Liver (tissue), 9 donors: ENCODE measurements around the gene AGO1. TPM values are rescaled to one million over a fixed set of nuclear protein-coding genes. Genes with fewer than 3 reads are reported as not detected.

Experiments used
- DNase-seq: peaks from one replicate; pipeline ENCODE4 v3.0.0-alpha.2; 2017; ENCODE audit warnings: low spot score
- H3K27ac ChIP-seq, 2 donors: one replicate each; pipeline ENCODE4 v1.7.0; 2013; ENCODE audit warnings: inconsistent platforms in 2 of 2, low read length in 2 of 2, control low read depth in 1 of 2, low read depth in 1 of 2, mild to moderate bottlenecking in 1 of 2
- H3K27me3 ChIP-seq, 4 donors: one replicate each; pipeline versions ENCODE4 v1.6.1 to v1.7.0; 2013; ENCODE audit warnings: low read length in 3 of 4, inconsistent platforms in 1 of 4, mild to moderate bottlenecking in 1 of 4, moderate library complexity in 1 of 4; ENCODE audit not compliant: control insufficient read depth in 4 of 4, insufficient read depth in 4 of 4
- H3K36me3 ChIP-seq, 4 donors: one replicate each; pipeline versions ENCODE4 v1.6.1 to v1.7.0; 2013; ENCODE audit warnings: low read length in 3 of 4, mild to moderate bottlenecking in 3 of 4, low read depth in 1 of 4, moderate library complexity in 1 of 4; ENCODE audit not compliant: control insufficient read depth in 4 of 4, insufficient read depth in 3 of 4
- H3K4me1 ChIP-seq, 4 donors: one replicate each; pipeline versions ENCODE4 v1.6.1 to v1.7.0; 2013; ENCODE audit warnings: low read length in 3 of 4, mild to moderate bottlenecking in 3 of 4, moderate library complexity in 1 of 4; ENCODE audit not compliant: control insufficient read depth in 4 of 4, insufficient read depth in 4 of 4
- H3K4me3 ChIP-seq, 3 donors: one replicate each; pipeline versions ENCODE4 v1.6.1 to v1.7.0; 2013; ENCODE audit warnings: low read length in 3 of 3, control low read depth in 1 of 3, low read depth in 1 of 3, mild to moderate bottlenecking in 1 of 3
- H3K9ac ChIP-seq, 2 donors: one replicate each; pipeline ENCODE4 v1.7.0; 2013; ENCODE audit warnings: low read length in 2 of 2, mild to moderate bottlenecking in 2 of 2, moderate library complexity in 2 of 2, control low read depth in 1 of 2, low read depth in 1 of 2
- H3K9me3 ChIP-seq, 4 donors: one replicate each; pipeline versions ENCODE4 v1.6.1 to v1.7.0; 2013; ENCODE audit warnings: low read length in 3 of 4; ENCODE audit not compliant: control insufficient read depth in 4 of 4
- EGR1 ChIP-seq, 2 donors: IDR thresholded peaks; 2 replicates each; pipeline ENCODE4 v1.6.1; 2016 to 2018; ENCODE audit warnings: antibody characterized with exemption in 2 of 2, low read depth in 2 of 2
- FOXA1 ChIP-seq: IDR thresholded peaks from 2 replicates; pipeline ENCODE4 v1.6.1; 2016; ENCODE audit warnings: antibody characterized with exemption
- FOXA2 ChIP-seq: IDR thresholded peaks from 2 replicates; pipeline ENCODE4 v1.6.1; 2016; ENCODE audit warnings: antibody characterized with exemption
- GABPA ChIP-seq, 2 donors: IDR thresholded peaks in 1 of 2; conservative IDR thresholded peaks in 1 of 2; 2 replicates each; pipeline ENCODE4 v1.6.1; 2016; ENCODE audit warnings: antibody characterized with exemption in 2 of 2, mild to moderate bottlenecking in 1 of 2, moderate library complexity in 1 of 2
- HNF4A ChIP-seq, 2 donors: conservative IDR thresholded peaks; 2 replicates each; pipeline ENCODE4 v1.6.1; 2016; ENCODE audit warnings: antibody characterized with exemption in 2 of 2, mild to moderate bottlenecking in 2 of 2
- HNF4G ChIP-seq: IDR thresholded peaks from 2 replicates; pipeline ENCODE4 v1.6.1; 2016; ENCODE audit warnings: antibody characterized with exemption
- JUND ChIP-seq, 2 donors: IDR thresholded peaks; 2 replicates each; pipeline ENCODE4 v1.6.1; 2016; ENCODE audit warnings: antibody characterized with exemption in 2 of 2
- NR2F2 ChIP-seq: IDR thresholded peaks from 2 replicates; pipeline ENCODE4 v1.6.1; 2016; ENCODE audit warnings: antibody characterized with exemption
- RAD21 ChIP-seq, 2 donors: IDR thresholded peaks; 2 replicates each; pipeline ENCODE4 v1.6.1; 2016; ENCODE audit warnings: antibody characterized with exemption in 2 of 2, mild to moderate bottlenecking in 2 of 2
- RXRA ChIP-seq, 2 donors: IDR thresholded peaks; 2 replicates each; pipeline ENCODE4 v1.6.1; 2017 to 2018; ENCODE audit warnings: antibody characterized with exemption in 2 of 2, mild to moderate bottlenecking in 1 of 2
- SP1 ChIP-seq: IDR thresholded peaks from 2 replicates; pipeline ENCODE4 v1.6.1; 2018; ENCODE audit warnings: antibody characterized with exemption, mild to moderate bottlenecking
- TAF1 ChIP-seq: conservative IDR thresholded peaks from 2 replicates; pipeline ENCODE4 v1.6.1; 2016; ENCODE audit warnings: antibody characterized with exemption, mild to moderate bottlenecking
- YY1 ChIP-seq: IDR thresholded peaks from 2 replicates; pipeline ENCODE4 v1.6.1; 2016; ENCODE audit warnings: antibody characterized with exemption, mild to moderate bottlenecking
- WGBS: extraction: QIAGEN DNeasy Blood & Tissue Kit; methylation state at CpG from one replicate; pipeline ENCODE4 v1.1.7; 2013; 5-methylcytosine and 5-hydroxymethylcytosine counted together
- polyA plus RNA-seq, 2 donors: library from polyadenylated mRNA; stranded (reverse) in 1 of 2; unstranded in 1 of 2; fragments of 200-250 nt in 1 of 2; fragments of >200 nt in 1 of 2; fragmentation: Nextera tagmentation in 1 of 2; extraction: Ambion mirVana in 1 of 2; gene quantifications; one replicate each; pipeline versions ENCODE4 v1.2.1 to v1.2.3, GENCODE V29; 2013 to 2015
- total RNA-seq, 2 donors: library from RNA; depleted of rRNA; stranded (reverse); fragments of >200 nt; gene quantifications; one replicate each; pipeline ENCODE4 v1.2.3, GENCODE V29; 2014
- TF ChIP-seq, protein P1 (sequence below): IDR thresholded peaks from 2 replicates; pipeline ENCODE4 v1.6.1; 2016; ENCODE audit warnings: antibody characterized with exemption
- TF ChIP-seq, protein P2 (sequence below): fragments of 150-350 bp; IDR thresholded peaks from 2 replicates; pipeline ENCODE4 v1.5.1; 2017; ENCODE audit warnings: improper control_type of control experiment, low read depth, low read length; ENCODE audit not compliant: missing input control
- TF ChIP-seq, protein P3 (sequence below): IDR thresholded peaks from 2 replicates; pipeline ENCODE4 v1.6.1; 2016; ENCODE audit warnings: antibody characterized with exemption
- TF ChIP-seq, protein P4 (sequence below): IDR thresholded peaks from 2 replicates; pipeline ENCODE4 v1.6.1; 2016; ENCODE audit warnings: antibody characterized with exemption
- donor health status: healthy.
- donor health status: healthy.
- donor health status: healthy.
- donor health status: healthy.
- donor health status: healthy.

The AGO1 gene
- total and polyA plus RNA-seq, 4 donors = 1.5 to 11.3 (median 4.9) TPM

DNA sequence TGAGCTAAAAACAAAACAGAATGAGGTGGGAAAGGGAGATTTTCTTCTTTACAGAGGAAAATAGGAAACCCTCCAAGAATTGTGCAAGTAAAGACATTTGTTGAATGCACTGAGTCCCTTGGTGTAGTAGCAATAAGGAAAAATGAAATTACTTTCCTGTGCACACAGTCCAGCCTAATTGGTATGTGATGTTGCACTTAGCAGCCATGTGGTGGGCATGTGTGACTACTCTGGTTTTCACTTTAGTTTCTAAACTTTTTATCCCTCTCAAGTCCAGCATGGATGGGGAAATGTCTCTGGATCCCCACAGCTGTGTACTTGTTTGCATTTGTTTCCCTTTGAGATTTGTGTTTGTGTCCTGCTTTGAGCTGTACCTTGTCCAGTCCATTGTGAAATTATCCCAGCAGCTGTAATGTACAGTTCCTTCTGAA is 40.8 kb downstream of the AGO1 start:
- Histone ChIP-seq H3K27me3 (no peaks in the 10 kb centered on the region), H3K9ac (no peak overlapping the region), H3K4me3 (no peak overlapping the region), H3K9me3 (no peaks in the 10 kb centered on the region), H3K36me3 (peaks cover 0 to 16% (median 7%) of the 10 kb centered on the region in 4 donors), H3K4me1 (peaks cover 0 to 2% (median 0%) of the 10 kb centered on the region in 4 donors), H3K27ac (no peak overlapping the region)
- DNase-seq = no peak
- TF ChIP-seq HNF4A (conservative IDR thresholded peaks at IDR 0.05) (peak; percentile 38 to 45), GABPA (IDR thresholded peaks at IDR 0.05 in 1 of 2, conservative IDR thresholded peaks at IDR 0.05 in 1 of 2) (no peak), FOXA2 (no peak), TAF1 (no peak), HNF4G (no peak)
- TF ChIP-seq, protein P1, sequence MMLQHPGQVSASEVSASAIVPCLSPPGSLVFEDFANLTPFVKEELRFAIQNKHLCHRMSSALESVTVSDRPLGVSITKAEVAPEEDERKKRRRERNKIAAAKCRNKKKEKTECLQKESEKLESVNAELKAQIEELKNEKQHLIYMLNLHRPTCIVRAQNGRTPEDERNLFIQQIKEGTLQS = no peak

DNA sequence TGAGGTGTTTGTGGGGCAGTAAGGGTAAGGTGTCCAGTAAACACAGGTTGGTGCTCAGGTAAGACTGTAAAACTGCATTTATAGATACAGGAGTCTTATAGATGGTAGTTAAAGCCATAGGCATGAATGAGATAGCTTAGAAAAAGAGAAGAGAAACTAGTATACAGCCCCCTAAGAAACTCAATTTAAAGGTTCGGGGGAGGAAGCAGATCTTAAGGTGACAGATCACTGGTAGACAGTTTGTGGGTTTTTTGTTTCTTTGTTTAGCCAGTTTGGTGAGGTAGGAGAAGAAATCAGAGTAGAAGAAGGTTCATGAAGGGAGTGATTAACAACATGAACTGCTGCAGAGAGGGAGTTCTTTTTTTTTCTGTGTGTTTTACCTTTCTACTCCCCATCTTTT is 41.8 kb downstream of the AGO1 start:
- TF ChIP-seq, protein P2, sequence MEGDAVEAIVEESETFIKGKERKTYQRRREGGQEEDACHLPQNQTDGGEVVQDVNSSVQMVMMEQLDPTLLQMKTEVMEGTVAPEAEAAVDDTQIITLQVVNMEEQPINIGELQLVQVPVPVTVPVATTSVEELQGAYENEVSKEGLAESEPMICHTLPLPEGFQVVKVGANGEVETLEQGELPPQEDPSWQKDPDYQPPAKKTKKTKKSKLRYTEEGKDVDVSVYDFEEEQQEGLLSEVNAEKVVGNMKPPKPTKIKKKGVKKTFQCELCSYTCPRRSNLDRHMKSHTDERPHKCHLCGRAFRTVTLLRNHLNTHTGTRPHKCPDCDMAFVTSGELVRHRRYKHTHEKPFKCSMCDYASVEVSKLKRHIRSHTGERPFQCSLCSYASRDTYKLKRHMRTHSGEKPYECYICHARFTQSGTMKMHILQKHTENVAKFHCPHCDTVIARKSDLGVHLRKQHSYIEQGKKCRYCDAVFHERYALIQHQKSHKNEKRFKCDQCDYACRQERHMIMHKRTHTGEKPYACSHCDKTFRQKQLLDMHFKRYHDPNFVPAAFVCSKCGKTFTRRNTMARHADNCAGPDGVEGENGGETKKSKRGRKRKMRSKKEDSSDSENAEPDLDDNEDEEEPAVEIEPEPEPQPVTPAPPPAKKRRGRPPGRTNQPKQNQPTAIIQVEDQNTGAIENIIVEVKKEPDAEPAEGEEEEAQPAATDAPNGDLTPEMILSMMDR = no peak
- TF ChIP-seq, protein P1 = no peak
- TF ChIP-seq HNF4A (conservative IDR thresholded peaks at IDR 0.05) (no peak), GABPA (IDR thresholded peaks at IDR 0.05 in 1 of 2, conservative IDR thresholded peaks at IDR 0.05 in 1 of 2) (no peak), FOXA1 (no peak), EGR1 (IDR thresholded peaks at IDR 0.05; ENCODE audit: low read depth in 2 of 2) (no peak), FOXA2 (no peak), NR2F2 (no peak), JUND (IDR thresholded peaks at IDR 0.05) (no peak), HNF4G (no peak), SP1 (no peak), YY1 (no peak), RAD21 (IDR thresholded peaks at IDR 0.05) (no peak), RXRA (IDR thresholded peaks at IDR 0.05) (no peak)
- TF ChIP-seq, protein P3, sequence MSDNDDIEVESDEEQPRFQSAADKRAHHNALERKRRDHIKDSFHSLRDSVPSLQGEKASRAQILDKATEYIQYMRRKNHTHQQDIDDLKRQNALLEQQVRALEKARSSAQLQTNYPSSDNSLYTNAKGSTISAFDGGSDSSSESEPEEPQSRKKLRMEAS = no peak
- TF ChIP-seq, protein P4, sequence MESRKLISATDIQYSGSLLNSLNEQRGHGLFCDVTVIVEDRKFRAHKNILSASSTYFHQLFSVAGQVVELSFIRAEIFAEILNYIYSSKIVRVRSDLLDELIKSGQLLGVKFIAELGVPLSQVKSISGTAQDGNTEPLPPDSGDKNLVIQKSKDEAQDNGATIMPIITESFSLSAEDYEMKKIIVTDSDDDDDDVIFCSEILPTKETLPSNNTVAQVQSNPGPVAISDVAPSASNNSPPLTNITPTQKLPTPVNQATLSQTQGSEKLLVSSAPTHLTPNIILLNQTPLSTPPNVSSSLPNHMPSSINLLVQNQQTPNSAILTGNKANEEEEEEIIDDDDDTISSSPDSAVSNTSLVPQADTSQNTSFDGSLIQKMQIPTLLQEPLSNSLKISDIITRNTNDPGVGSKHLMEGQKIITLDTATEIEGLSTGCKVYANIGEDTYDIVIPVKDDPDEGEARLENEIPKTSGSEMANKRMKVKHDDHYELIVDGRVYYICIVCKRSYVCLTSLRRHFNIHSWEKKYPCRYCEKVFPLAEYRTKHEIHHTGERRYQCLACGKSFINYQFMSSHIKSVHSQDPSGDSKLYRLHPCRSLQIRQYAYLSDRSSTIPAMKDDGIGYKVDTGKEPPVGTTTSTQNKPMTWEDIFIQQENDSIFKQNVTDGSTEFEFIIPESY = no peak
- peaks cover 0 to 10% (median 1%) of the 10 kb centered on the region in 4 donors for H3K4me1 ChIP-seq
- H3K4me3 ChIP-seq = no peak overlapping the region
- H3K27me3 ChIP-seq = no peaks in the 10 kb centered on the region
- H3K9me3 ChIP-seq = no peaks in the 10 kb centered on the region
- H3K9ac ChIP-seq = no peak overlapping the region
- no peak for DNase-seq
- peaks cover 0 to 6% (median 1%) of the 10 kb centered on the region in 4 donors for H3K36me3 ChIP-seq
- no peak overlapping the region for H3K27ac ChIP-seq
- 93% methylated on average over 1 of the region's 1 CpG for WGBS
